Kidney (tissue), 22 donors: ENCODE data around the gene ACTR8. TPM values are rescaled to one million over a fixed set of nuclear protein-coding genes. Genes with fewer than 3 reads are reported as not detected.
"Not testable (repeated sequence)": the region's sequence is repeated elsewhere in the genome, so short reads cannot be mapped to it uniquely, and the experiment has no call there.

Experiments used
- DNase-seq, 5 donors: peaks; one replicate each; pipeline ENCODE4 v3.0.0-alpha.2; 2013 to 2020
- FAIRE-seq: peaks from 2 replicates; lab custom pipeline; 2012; peaks lifted over from hg19 to GRCh38; lab: Jason Lieb, UNC
- H3K27ac ChIP-seq, 2 donors: one replicate each; pipeline ENCODE4 v1.7.0; 2013; ENCODE audit warnings: low read depth in 2 of 2, low read length in 2 of 2, inconsistent platforms in 1 of 2
- H3K27me3 ChIP-seq: one replicate; pipeline ENCODE4 v1.7.1; 2013; ENCODE audit warnings: low read length, inconsistent platforms; ENCODE audit not compliant: control insufficient read depth, insufficient read depth
- H3K36me3 ChIP-seq, 3 donors: one replicate each; pipeline versions ENCODE4 v1.7.0 to v1.7.1; 2013; ENCODE audit warnings: low read length in 3 of 3, control low read depth in 1 of 3, inconsistent platforms in 1 of 3; ENCODE audit not compliant: insufficient read depth in 3 of 3, control insufficient read depth in 2 of 3
- H3K4me1 ChIP-seq, 3 donors: one replicate each; pipeline versions ENCODE4 v1.7.0 to v1.7.1; 2013; ENCODE audit warnings: low read length in 3 of 3, inconsistent platforms in 1 of 3, low read depth in 1 of 3; ENCODE audit not compliant: control insufficient read depth in 2 of 3, insufficient read depth in 2 of 3
- H3K4me3 ChIP-seq, 3 donors: one replicate each; pipeline versions ENCODE4 v1.7.0 to v1.8.1; 2013; ENCODE audit warnings: low read length in 3 of 3, control low read depth in 1 of 3, inconsistent platforms in 1 of 3
- H3K9ac ChIP-seq, 3 donors: one replicate each; pipeline versions ENCODE4 v1.7.0 to v1.7.1; 2013; ENCODE audit warnings: low read length in 3 of 3, control low read depth in 1 of 3, inconsistent platforms in 1 of 3
- H3K9me3 ChIP-seq, 3 donors: one replicate each; pipeline versions ENCODE4 v1.7.0 to v1.7.1; 2013; ENCODE audit warnings: low read length in 3 of 3, control low read depth in 1 of 3, inconsistent platforms in 1 of 3; ENCODE audit not compliant: control insufficient read depth in 2 of 3, insufficient read depth in 1 of 3
- CTCF ChIP-seq: IDR thresholded peaks from 3 replicates; pipeline ENCODE4 v1.5.1; 2012; ENCODE audit warnings: mild to moderate bottlenecking, moderate library complexity, borderline replicate concordance; ENCODE audit not compliant: insufficient read depth; ENCODE audit errors: extremely low read depth
- intact Hi-C: fragments of 100-400 bp; cut with DNase I; formaldehyde crosslinking; loops from one replicate; pipeline ENCODE4 v1.11.1; 2022
- long read RNA-seq, 10 donors: library from polyadenylated mRNA in 1 of 10; unstranded in 1 of 10; transcript quantifications; one replicate each; pipeline ENCODE4 v2.0.0 and lab custom pipeline, GENCODE V29; 2021 to 2026
- polyA plus RNA-seq: library from polyadenylated mRNA; stranded (reverse); fragments of 350-450 nt; fragmentation: Illumina TruSeq; extraction: RNeasy Lipid Tissue Mini Kit (QIAGEN cat#74804); gene quantifications from one replicate; pipeline ENCODE4 v1.2.3, GENCODE V29; 2014; ENCODE audit warnings: low read depth, low replicate concordance; ENCODE audit not compliant: insufficient read depth
- total RNA-seq: library from RNA; stranded (reverse); fragmentation: NEBNext Ultra II Directional; extraction: Animal tissue kit (Norgen Biotek cat#: 25700); gene quantifications from one replicate; pipeline ENCODE4 v1.2.1, GENCODE V29; 2021
- donor health status: control.
- donor health status: control.
- donor health status: control.
- donor health status: control.
- donor health status: control.
- donor health status: DM: yes; HTN: yes; CAD: no.
- donor health status: Normal renal cell carcinoma (clear cell type).

Gene ACTR8
- total RNA-seq = 29.6 TPM
- 20.4 TPM for polyA plus RNA-seq
- long read RNA-seq, donor 1, partial matches to known transcripts = 0 of 4 reads
- long read RNA-seq, donor 1, other reads (novel, unspliced or antisense) = 0 of 4 reads
- long read RNA-seq, donor 2, partial matches to known transcripts = 0 of 4 reads
- long read RNA-seq, donor 2, other reads (novel, unspliced or antisense) = 0 of 4 reads
- long read RNA-seq, donor 3, transcript ACTR8-201 (13 exons, 3,629 nt) = major isoform, 6 of 7 reads
- long read RNA-seq, donor 3, partial matches to known transcripts = 0 of 7 reads
- long read RNA-seq, donor 3, other reads (novel, unspliced or antisense) = 0 of 7 reads
- long read RNA-seq, donor 4, partial matches to known transcripts = 0 of 2 reads
- long read RNA-seq, donor 4, other reads (novel, unspliced or antisense) = 0 of 2 reads
- long read RNA-seq, donor 5, partial matches to known transcripts = 0 of 1 reads
- long read RNA-seq, donor 5, other reads (novel, unspliced or antisense) = 0 of 1 reads
- long read RNA-seq, donor 6, transcript ACTR8-201 (13 exons, 3,629 nt) = major isoform, 6 of 6 reads
- long read RNA-seq, donor 6, partial matches to known transcripts = 0 of 6 reads
- long read RNA-seq, donor 6, other reads (novel, unspliced or antisense) = 0 of 6 reads
- long read RNA-seq, donor 7, partial matches to known transcripts = 4 of 14 reads
- long read RNA-seq, donor 7, other reads (novel, unspliced or antisense) = 6 of 14 reads
- long read RNA-seq, donor 8, transcript ACTR8-201 (13 exons, 3,629 nt) = major isoform, 5 of 5 reads
- long read RNA-seq, donor 8, partial matches to known transcripts = 0 of 5 reads
- long read RNA-seq, donor 8, other reads (novel, unspliced or antisense) = 0 of 5 reads
- long read RNA-seq, donor 9, partial matches to known transcripts = 0 of 5 reads
- long read RNA-seq, donor 9, other reads (novel, unspliced or antisense) = 0 of 5 reads
- long read RNA-seq, donor 10, partial matches to known transcripts = 5 of 9 reads
- long read RNA-seq, donor 10, other reads (novel, unspliced or antisense) = 0 of 9 reads

- H3K9me3 ChIP-seq = no peaks in the 10 kb centered on the region
- FAIRE-seq = no peak
Measured at GRCh38 chr3:53881691-53882593, at the start of gene ACTR8. TSS of gene ACTR8 (minus strand) at chr3:53882152. CDS start at chr3:53882101, 51 bp downstream.

GRCh38 chr3:53927208-53927872, 45.4 kb upstream of the ACTR8 start:
- FAIRE-seq, H3K27ac ChIP-seq, H3K9ac ChIP-seq, H3K9me3 ChIP-seq, H3K27me3 ChIP-seq, intact Hi-C loops, H3K4me1 ChIP-seq, H3K36me3 ChIP-seq, H3K4me3 ChIP-seq, DNase-seq: not testable (repeated sequence)

More at GRCh38 chr3:53881691-53882593, at the start of gene ACTR8:
- intact Hi-C loops = no loop called here
- no peak for TF ChIP-seq CTCF
- H3K4me3 ChIP-seq = peak within 1 kb of the TSS; percentile 85 to 89 (median 89)
- H3K36me3 ChIP-seq = peaks cover 12 to 34% (median 23%) of the 10 kb centered on the region in 3 donors
- H3K27me3 ChIP-seq = no peaks in the 10 kb centered on the region
- peak within 1 kb of the TSS; percentile 91 for H3K27ac ChIP-seq
- peaks cover 0 to 8% (median 8%) of the 10 kb centered on the region in 3 donors for H3K4me1 ChIP-seq
- peak; percentile 94 to 95 (median 95) for DNase-seq
- peak within 1 kb of the TSS; percentile 86 to 92 (median 90) for H3K9ac ChIP-seq

- Histone ChIP-seq H3K27ac (no peak overlapping the region), H3K27me3 (no peaks in the 10 kb centered on the region), H3K36me3 (no peaks in the 10 kb centered on the region), H3K9ac (no peak overlapping the region), H3K4me3 (no peak overlapping the region), H3K4me1 (no peaks in the 10 kb centered on the region), H3K9me3 (peaks cover 0 to 2% (median 0%) of the 10 kb centered on the region in 3 donors)
- intact Hi-C loops = no loop called here
- no peak for DNase-seq
- TF ChIP-seq CTCF = no peak
- FAIRE-seq = no peak
Measured at GRCh38 chr3:53921296-53921695, 39.3 kb upstream of the ACTR8 start.
